Stimulated activated CD4-positive, alpha-beta T cell treated with anti-CD3 and anti-CD28 coated beads, Interleukin-15, amount 100 ng/mL, for 48 hours (primary cell): ENCODE data around the gene ZNF385C.

Experiments
- DNase-seq, 2 donors: peaks; one replicate each; pipeline ENCODE4 v3.0.0-alpha.2; 2020; ENCODE audit warnings: low read depth in 2 of 2

ZNF385C gene

DNA sequence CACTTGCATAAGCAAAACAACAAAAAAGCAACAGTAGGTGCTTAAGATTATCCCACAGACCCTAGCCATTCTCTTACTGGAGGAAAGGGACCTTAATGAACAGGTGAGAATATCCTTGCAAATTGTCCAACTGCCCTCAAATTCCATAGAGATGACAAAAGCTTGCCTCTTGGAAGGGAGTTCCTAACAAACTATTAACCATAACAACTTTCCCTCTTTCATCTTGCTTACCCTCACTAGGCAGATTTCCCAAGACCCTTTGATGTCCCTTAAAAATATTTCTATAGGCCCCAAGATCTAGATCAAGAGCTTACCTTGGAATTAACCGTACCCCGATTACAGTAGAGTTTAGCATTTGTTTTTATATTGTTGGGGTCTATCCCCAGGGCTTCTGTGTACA lies 109.9 kb downstream of the ZNF385C start:
- no peak for DNase-seq

DNA sequence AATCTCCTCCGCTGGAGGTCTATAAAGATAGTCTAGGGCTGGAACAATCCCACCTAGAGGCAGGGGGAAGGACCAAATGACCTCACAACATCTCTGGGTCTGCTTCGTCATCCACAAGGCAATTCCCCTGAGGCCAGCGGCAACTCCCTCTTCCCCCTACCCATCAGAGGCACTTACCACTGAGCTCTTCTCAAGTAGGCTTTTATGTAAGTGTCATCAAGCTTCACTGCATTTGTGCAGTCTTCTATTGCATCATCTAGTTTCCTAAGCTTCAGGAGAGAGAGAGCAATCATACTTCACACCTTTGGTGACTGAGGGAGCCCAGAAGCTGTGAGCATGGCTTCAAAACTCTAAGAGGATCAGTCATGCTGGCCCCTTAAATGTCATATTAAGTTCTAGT lies 110.6 kb downstream of the ZNF385C start:
- no peak for DNase-seq

DNA sequence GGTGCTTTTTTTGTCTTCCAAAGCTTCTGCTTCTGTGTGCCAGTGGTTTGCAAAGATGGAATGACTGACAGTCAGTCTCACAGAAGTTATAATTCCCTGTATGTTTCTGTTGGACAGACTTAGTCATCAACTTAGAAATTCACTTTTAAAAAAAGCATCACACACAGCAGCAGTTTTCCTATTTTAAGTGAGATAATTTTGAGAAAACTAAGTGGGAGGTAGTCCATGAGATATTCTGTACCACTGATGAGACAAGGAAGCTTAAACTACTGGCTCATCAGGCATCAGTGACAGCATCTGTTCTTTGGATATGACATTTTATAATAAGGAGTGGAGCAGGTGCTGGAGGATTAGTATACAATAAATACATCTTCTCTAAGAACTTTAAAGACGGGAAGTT lies 111.6 kb downstream of the ZNF385C start:
- DNase-seq = no peak

DNA sequence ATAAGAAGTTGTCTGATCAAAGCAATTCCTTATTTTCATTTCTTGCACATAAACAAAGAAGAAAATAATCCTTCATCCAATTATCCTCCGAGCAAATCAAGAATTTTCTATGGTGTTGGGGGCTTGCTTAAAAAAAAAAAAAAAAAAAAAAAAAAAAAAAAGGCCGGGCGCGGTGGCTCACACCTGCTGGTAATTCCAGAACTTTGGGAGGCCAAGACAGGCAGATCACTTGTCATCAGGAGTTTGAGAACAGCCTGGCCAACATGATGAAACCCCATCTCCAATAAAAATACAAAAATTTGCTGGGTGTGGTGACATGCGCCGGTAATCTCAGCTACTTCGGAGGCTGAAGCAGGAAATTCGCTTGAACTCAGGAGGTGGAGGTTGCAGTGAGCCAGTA lies 112.4 kb downstream of the ZNF385C start:
- DNase-seq = no peak

DNA sequence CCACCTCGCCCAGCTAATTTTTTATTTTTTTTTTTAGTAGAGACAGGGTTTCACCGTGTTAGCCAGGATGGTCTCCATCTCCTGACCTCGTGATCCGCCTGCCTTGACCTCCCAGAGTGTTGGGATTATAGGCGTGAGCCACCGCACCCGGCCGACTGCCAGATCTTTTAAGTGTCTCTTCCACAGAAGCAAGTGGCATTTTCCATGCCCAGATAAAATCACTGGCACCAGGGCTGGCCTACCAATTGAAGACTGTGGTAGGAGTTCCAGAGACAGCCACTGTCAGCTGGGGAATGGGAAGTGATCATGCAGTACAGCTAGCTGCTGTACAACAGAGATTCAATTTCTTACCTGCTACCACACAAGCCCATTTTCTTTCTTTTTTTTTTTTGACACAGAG lies 113.8 kb downstream of the ZNF385C start:
- no peak for DNase-seq

- no peak for DNase-seq
These were observed 116.1 kb downstream of the ZNF385C start for GRCh38 chr17:41982026-41982760.

- no peak for DNase-seq
These were observed 120.3 kb downstream of the ZNF385C start for GRCh38 chr17:41977991-41978390.

GRCh38 chr17:41976142-41976768 lies 122.0 kb downstream of the ZNF385C start:
- DNase-seq = no peak
